CD14-positive monocyte (primary cell): Measurements from ENCODE around the gene C19orf33. TPM values are rescaled to one million over a fixed set of nuclear protein-coding genes. Genes with fewer than 3 reads are reported as not detected.

Experiments used
- DNase-seq, 3 donors: peaks; one replicate each; pipeline ENCODE4 v3.0.0-alpha.2; 2011 to 2022
- H2AFZ ChIP-seq: 2 replicates; pipeline ENCODE4 v1.6.0; 2012; ENCODE audit warnings: mild to moderate bottlenecking, low read depth, low read length, inconsistent platforms; ENCODE audit not compliant: insufficient read depth, poor library complexity, severe bottlenecking
- H3K27ac ChIP-seq, 2 donors: 1 replicate in 1 of 2; 2 replicates in 1 of 2; pipeline ENCODE4 v1.5.1; 2012 to 2013; ENCODE audit warnings: low read length in 2 of 2, control low read depth in 1 of 2, inconsistent platforms in 1 of 2, low read depth in 1 of 2, mild to moderate bottlenecking in 1 of 2
- H3K27me3 ChIP-seq, 2 donors: one replicate each; pipeline versions ENCODE4 v1.6.0 to v1.6.1; 2011 to 2013; ENCODE audit warnings: low read length in 2 of 2; ENCODE audit not compliant: control insufficient read depth in 2 of 2, insufficient read depth in 2 of 2
- H3K36me3 ChIP-seq, 2 donors: replicated peaks in 1 of 2; 1 replicate in 1 of 2; 2 replicates in 1 of 2; pipeline versions ENCODE4 v1.5.1 to v1.6.1; 2012 to 2013; ENCODE audit warnings: low read length in 2 of 2, control low read depth in 1 of 2, inconsistent platforms in 1 of 2, mild to moderate bottlenecking in 1 of 2; ENCODE audit not compliant: insufficient read depth in 2 of 2, control insufficient read depth in 1 of 2
- H3K4me1 ChIP-seq, 2 donors: 1 replicate in 1 of 2; 2 replicates in 1 of 2; pipeline versions ENCODE4 v1.5.1 to v1.6.1; 2012 to 2013; ENCODE audit warnings: low read length in 2 of 2, control low read depth in 1 of 2, inconsistent platforms in 1 of 2, mild to moderate bottlenecking in 1 of 2, moderate library complexity in 1 of 2; ENCODE audit not compliant: insufficient read depth in 2 of 2, control insufficient read depth in 1 of 2
- H3K4me2 ChIP-seq: replicated peaks from 2 replicates; pipeline ENCODE3; 2012; ENCODE audit warnings: low read length, moderate library complexity, mild to moderate bottlenecking; ENCODE audit not compliant: poor library complexity, severe bottlenecking; ENCODE audit errors: extremely low read depth
- H3K4me3 ChIP-seq, 3 experiments: fragments of 200-600 bp in 1 of 3; sonication (generic) in 1 of 3; replicated peaks in 1 of 3; 1 replicate in 2 of 3; 2 replicates in 1 of 3; pipeline ENCODE4 v1.5.1; 2011 to 2013; ENCODE audit warnings: low read length in 3 of 3, mild to moderate bottlenecking in 3 of 3, control low read depth in 2 of 3, low read depth in 2 of 3, inconsistent platforms in 1 of 3, moderate library complexity in 1 of 3
- H3K79me2 ChIP-seq: 2 replicates; pipeline ENCODE4 v1.6.0; 2012; ENCODE audit warnings: mild to moderate bottlenecking, control low read depth, inconsistent platforms, low read length, moderate library complexity; ENCODE audit not compliant: insufficient read depth
- H3K9ac ChIP-seq: 2 replicates; pipeline ENCODE4 v1.6.0; 2017; ENCODE audit warnings: low read length, mild to moderate bottlenecking; ENCODE audit not compliant: insufficient read depth, poor library complexity, severe bottlenecking
- H3K9me3 ChIP-seq, 2 donors: replicated peaks in 1 of 2; 1 replicate in 1 of 2; 2 replicates in 1 of 2; pipeline versions ENCODE4 v1.5.1 to v1.6.1; 2012 to 2013; ENCODE audit warnings: low read length in 2 of 2, control low read depth in 1 of 2; ENCODE audit not compliant: control insufficient read depth in 1 of 2, insufficient read depth in 1 of 2
- H4K20me1 ChIP-seq: 2 replicates; pipeline ENCODE4 v1.6.0; 2012; ENCODE audit warnings: mild to moderate bottlenecking, low read length, control low read depth, moderate library complexity; ENCODE audit not compliant: insufficient read depth
- H3K27ac Mint-ChIP-seq, 7 donors: one replicate each; pipeline ENCODE4 v1.8.0; 2020; ENCODE audit warnings: mild to moderate bottlenecking in 7 of 7, mixed read lengths in 7 of 7, moderate library complexity in 6 of 7, inconsistent platforms in 2 of 7
- H3K27me3 Mint-ChIP-seq, 3 donors: one replicate each; pipeline ENCODE4 v1.8.0; 2021 to 2022; ENCODE audit warnings: low read depth in 3 of 3, mild to moderate bottlenecking in 3 of 3, mixed read lengths in 3 of 3, moderate library complexity in 3 of 3, inconsistent platforms in 1 of 3
- H3K36me3 Mint-ChIP-seq, 2 donors: one replicate each; pipeline ENCODE4 v1.8.0; 2020; ENCODE audit warnings: mixed read lengths in 2 of 2, inconsistent platforms in 1 of 2, mild to moderate bottlenecking in 1 of 2
- H3K4me1 Mint-ChIP-seq: one replicate; pipeline ENCODE4 v1.8.0; 2020; ENCODE audit warnings: mild to moderate bottlenecking, mixed read lengths
- H3K4me3 Mint-ChIP-seq, 2 donors: one replicate each; pipeline ENCODE4 v1.8.0; 2020; ENCODE audit warnings: mild to moderate bottlenecking in 2 of 2, mixed read lengths in 2 of 2, moderate library complexity in 1 of 2
- H3K9me3 Mint-ChIP-seq, 7 donors: one replicate each; pipeline ENCODE4 v1.8.0; 2020 to 2022; ENCODE audit warnings: mixed read lengths in 7 of 7, mild to moderate bottlenecking in 6 of 7, moderate library complexity in 6 of 7, inconsistent platforms in 2 of 7
- CTCF ChIP-seq: fragments of 200-600 bp; IDR thresholded peaks from one replicate; pipeline ENCODE4 v1.8.0; 2022; ENCODE audit warnings: antibody characterized with exemption, mild to moderate bottlenecking
- whole genome bisulfite sequencing: methylation state at CpG from one replicate; pipeline ENCODE4 v1.1.5; 2013; ENCODE audit warnings: missing lambda C conversion rate; ENCODE audit not compliant: insufficient coverage; 5-methylcytosine and 5-hydroxymethylcytosine counted together
- intact Hi-C, 2 donors: fragments of 100-400 bp; cut with micrococcal nuclease; formaldehyde crosslinking; loops; one replicate each; pipeline versions ENCODE4 v1.15.0 to v1.15.1; 2023
- polyA plus RNA-seq, 3 donors: library from polyadenylated mRNA; depleted of rRNA in 1 of 3; unstranded in 2 of 3; stranded (reverse) in 1 of 3; fragments of 300-500 nt in 2 of 3; fragments of >200 nt in 1 of 3; fragmentation: Illumina TruSeq in 2 of 3; gene quantifications; 1 replicate in 2 of 3; 2 replicates in 1 of 3; pipeline ENCODE4 v1.2.3, GENCODE V29; 2012 to 2021

C19orf33 gene
- polyA plus RNA-seq, 3 donors, result 0.43 to 0.73 (median 0.69) TPM

- peak; percentile 88 to 95 (median 89) for DNase-seq
- Mint-ChIP-seq H3K36me3 (peaks cover 11 to 34% of the 10 kb centered on the region in 2 donors), H3K27me3 (peaks cover 0 to 4% (median 0%) of the 10 kb centered on the region in 3 donors), H3K4me1 (peaks cover 6% of the 10 kb centered on the region), H3K9me3 (no peaks in the 10 kb centered on the region), H3K27ac (peak overlapping the region; percentile 98 to 100 (median 100)), H3K4me3 (peak overlapping the region; percentile 93 to 98)
- Histone ChIP-seq H3K27me3 (no peaks in the 10 kb centered on the region), H3K9ac (peak overlapping the region; percentile 76), H3K4me1 (peaks cover 6 to 12% of the 10 kb centered on the region in 2 donors), H3K4me2 (peak overlapping the region; percentile 100), H3K9me3 (no peaks in the 10 kb centered on the region), H3K36me3 (peaks cover 0 to 5% of the 10 kb centered on the region in 2 donors), H4K20me1 (no peaks in the 10 kb centered on the region), H3K79me2 (no peaks in the 10 kb centered on the region), H2AFZ (peak overlapping the region; percentile 92), H3K27ac (peak overlapping the region; percentile 89 to 99), H3K4me3 (peak overlapping the region; percentile 74 to 100 (median 79))
- under 1% methylated on average over 50 of the region's 52 CpGs for WGBS
- intact Hi-C loops, result loop anchor here (1.0 to 5.0 kb wide), 7 partner anchors 19 to 429 kb away; partner anchors contain the start of genes PSMD8 (in 2 of the 2), EIF3K (in 1 of the 2), SIPA1L3 (in 1 of the 2) and WDR87 (in 1 of the 2)
- TF ChIP-seq CTCF, result no peak
Measured at GRCh38 chr19:38335949-38336637, 32.0 kb downstream of the C19orf33 start.

GRCh38 chr19:38336638-38337359 lies 32.7 kb downstream of the C19orf33 start:
- Histone ChIP-seq H3K4me2 (peak overlapping the region; percentile 100), H3K27ac (peak overlapping the region; percentile 89 to 99), H3K9ac (peak overlapping the region; percentile 76), H3K79me2 (no peaks in the 10 kb centered on the region), H3K4me1 (peaks cover 6 to 12% of the 10 kb centered on the region in 2 donors), H4K20me1 (no peaks in the 10 kb centered on the region), H3K36me3 (peaks cover 0 to under 1% of the 10 kb centered on the region in 2 donors), H3K27me3 (no peaks in the 10 kb centered on the region), H2AFZ (peak overlapping the region; percentile 92), H3K9me3 (no peaks in the 10 kb centered on the region), H3K4me3 (peak overlapping the region; percentile 74 to 100 (median 79))
- 6% methylated on average over 41 of the region's 41 CpGs for WGBS
- no peaks in the 10 kb centered on the region for H3K9me3 Mint-ChIP-seq
- peaks cover 0 to 4% (median 0%) of the 10 kb centered on the region in 3 donors for H3K27me3 Mint-ChIP-seq
- TF ChIP-seq CTCF, result no peak
- H3K4me1 Mint-ChIP-seq, result peaks cover 6% of the 10 kb centered on the region
- intact Hi-C loops, result loop anchor here (1.0 to 5.0 kb wide), 3 partner anchors 38 to 429 kb away; partner anchors contain the start of genes PSMD8 (in 2 of the 2), EIF3K (in 1 of the 2), SIPA1L3 (in 1 of the 2) and WDR87 (in 1 of the 2)
- H3K4me3 Mint-ChIP-seq, result peak overlapping the region; percentile 93 to 98
- peak overlapping the region; percentile 98 to 100 (median 100) for H3K27ac Mint-ChIP-seq
- peak; percentile 93 to 97 (median 94) for DNase-seq
- peaks cover 13 to 31% of the 10 kb centered on the region in 2 donors for H3K36me3 Mint-ChIP-seq
